ENCODE results near the gene C1orf159.

GRCh38 chr1:1088801-1089680, 26.8 kb downstream of the C1orf159 start:
- TF ChIP-seq CTCF (IDR thresholded peaks at IDR 0.05) (no peak), POLR2A (IDR thresholded peaks at IDR 0.05) (no peak)

All from right lobe of liver (tissue), 4 donors.